HG02884 (cell line): ENCODE data around the gene ENO4.

Experiments used
- ATAC-seq: cut with Tn5 transposase; IDR thresholded peaks from one replicate; pipeline ENCODE4 v1.9.1; 2021; ENCODE audit warnings: mild to moderate bottlenecking, moderate library complexity; ENCODE audit not compliant: unreplicated experiment

ENO4 gene, protein sequence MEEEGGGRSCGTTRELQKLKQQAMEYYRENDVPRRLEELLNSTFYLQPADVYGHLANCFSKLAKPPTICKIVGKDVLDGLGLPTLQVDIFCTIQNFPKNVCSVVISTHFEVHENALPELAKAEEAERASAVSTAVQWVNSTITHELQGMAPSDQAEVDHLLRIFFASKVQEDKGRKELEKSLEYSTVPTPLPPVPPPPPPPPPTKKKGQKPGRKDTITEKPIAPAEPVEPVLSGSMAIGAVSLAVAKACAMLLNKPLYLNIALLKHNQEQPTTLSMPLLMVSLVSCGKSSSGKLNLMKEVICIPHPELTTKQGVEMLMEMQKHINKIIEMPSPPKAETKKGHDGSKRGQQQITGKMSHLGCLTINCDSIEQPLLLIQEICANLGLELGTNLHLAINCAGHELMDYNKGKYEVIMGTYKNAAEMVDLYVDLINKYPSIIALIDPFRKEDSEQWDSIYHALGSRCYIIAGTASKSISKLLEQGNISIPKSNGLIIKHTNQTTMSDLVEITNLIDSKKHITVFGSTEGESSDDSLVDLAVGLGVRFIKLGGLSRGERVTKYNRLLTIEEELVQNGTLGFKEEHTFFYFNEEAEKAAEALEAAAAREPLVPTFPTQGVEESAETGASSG

DNA sequence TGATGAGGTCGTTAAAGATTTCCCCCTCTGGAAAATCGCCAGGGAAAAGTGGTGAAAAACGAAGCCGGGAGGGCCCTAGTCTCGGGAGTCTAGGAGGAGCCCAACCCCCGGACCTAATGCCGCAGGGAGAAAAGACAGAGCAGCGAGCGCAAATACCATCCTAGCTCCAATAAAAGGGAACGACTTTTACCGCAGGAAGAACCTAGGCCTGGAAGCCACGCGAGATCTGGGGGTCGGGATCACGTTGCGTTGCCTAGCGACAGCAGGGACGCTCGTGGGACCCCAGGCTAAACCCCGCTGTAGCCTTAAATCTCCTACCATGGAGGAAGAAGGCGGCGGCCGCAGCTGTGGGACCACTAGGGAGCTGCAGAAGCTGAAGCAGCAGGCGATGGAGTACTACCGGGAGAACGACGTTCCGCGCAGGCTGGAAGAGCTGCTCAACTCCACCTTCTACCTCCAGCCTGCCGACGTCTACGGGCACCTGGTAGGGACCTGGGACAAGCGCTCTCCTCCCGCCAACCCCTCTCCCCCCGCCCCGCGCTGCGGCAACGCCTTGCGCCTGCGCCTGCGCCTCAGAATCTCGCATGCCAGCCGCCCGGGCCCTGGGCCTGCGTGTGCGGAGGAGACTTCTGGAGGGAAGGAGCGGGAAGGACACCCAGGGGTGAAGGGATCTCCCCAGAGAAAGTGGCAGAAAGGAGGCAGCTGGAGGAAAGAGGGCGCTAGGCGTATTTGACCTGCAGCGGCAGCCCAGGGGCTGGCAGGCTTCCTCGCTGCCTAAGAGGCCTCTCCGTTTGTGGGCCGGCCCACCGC is at the start of gene ENO4:
ENO4 (plus strand) TSS at position 252 of the 810 bp plus-strand sequence; CDS start at position 320, 68 bp downstream.
- ATAC-seq, result peak; percentile 41

DNA sequence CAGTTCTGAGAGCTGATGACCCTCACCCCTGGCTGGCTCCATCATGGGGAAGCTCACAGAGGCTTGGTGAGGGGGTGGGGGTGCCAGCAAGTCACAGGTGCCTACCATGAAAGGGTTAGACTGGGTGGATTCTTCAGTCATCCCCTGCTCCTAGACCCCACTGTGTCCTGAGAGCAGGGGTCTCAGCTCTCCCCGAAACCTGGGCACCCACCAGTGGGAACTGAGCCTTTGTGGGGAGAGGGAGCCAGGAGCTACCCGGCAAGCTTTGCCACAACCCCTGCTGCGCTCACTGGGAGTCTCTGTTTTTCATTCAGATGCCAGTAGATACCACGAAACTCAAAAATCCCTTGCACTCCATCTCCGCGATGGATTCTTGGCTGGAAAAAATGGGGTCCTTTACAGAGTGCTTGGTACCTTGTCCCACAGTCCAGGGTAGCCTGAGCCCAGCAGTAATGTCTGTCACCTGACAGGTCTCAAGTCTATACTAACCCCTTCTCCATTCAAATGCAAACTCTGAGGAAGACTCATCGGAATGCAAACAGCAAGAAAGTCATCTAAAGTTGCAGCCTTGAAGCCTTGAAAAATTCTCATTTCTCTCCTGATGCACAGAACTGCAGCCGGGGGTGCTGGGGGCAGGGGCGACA is 48.9 kb upstream of the ENO4 start:
- ATAC-seq, result no peak

DNA sequence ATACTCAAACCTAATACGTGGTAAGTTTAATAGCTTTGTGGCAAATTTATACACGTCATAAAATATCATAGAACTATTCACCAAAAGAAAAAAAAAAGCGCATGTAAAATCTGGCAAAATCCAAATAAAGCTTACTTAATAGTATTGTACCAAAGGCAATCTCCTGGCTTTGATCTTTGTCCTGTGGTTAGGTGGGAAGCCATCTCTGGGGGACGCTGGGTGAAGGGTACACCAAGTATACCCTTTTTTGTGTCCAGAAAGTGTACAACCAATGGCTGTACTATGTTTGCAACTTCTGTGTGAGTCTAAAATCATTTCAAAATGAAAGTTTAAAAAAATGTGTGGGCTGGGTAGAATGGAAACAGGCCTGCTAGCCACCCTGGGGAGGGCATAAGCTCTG is 47.6 kb upstream of the ENO4 start:
- ATAC-seq, result no peak

DNA sequence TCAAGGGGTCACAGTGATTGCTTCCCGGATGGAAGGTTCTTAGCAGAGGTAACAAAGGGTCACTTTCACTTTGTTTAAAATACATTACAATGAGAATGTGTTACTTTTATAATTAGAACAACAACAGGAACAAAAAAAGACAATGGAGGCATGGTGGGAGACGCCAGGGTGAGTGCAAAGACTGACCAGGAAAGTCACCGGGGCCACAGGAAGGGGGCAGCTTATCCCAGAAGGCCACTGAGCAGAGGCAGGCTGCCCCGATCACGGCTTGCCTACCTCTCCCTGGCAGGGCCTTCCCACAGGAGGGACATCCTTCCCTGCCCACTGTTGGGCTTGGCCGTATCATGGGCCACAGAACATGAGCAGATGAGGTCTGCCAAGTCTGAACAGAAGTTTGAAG is 46.8 kb upstream of the ENO4 start:
- ATAC-seq, result no peak

DNA sequence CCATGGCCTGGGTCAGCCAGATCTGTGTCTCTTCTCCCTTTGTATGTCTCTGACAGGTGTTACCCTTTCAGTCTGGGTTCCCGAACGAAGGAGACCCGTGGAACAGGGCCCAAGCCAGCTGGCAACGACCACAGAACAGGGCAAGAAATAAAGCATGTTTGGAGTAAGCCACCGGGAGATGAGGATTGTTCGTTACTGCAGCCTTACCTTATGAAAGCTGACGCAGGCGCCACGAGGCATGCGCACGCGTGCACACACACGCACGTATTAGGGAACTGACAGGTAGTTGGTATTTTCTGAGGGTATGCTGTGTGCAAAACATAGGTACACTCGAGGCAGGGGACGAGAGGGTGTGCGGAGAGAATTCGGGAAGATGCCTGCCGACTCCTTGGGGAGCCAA is 46.4 kb upstream of the ENO4 start:
- ATAC-seq, result no peak

DNA sequence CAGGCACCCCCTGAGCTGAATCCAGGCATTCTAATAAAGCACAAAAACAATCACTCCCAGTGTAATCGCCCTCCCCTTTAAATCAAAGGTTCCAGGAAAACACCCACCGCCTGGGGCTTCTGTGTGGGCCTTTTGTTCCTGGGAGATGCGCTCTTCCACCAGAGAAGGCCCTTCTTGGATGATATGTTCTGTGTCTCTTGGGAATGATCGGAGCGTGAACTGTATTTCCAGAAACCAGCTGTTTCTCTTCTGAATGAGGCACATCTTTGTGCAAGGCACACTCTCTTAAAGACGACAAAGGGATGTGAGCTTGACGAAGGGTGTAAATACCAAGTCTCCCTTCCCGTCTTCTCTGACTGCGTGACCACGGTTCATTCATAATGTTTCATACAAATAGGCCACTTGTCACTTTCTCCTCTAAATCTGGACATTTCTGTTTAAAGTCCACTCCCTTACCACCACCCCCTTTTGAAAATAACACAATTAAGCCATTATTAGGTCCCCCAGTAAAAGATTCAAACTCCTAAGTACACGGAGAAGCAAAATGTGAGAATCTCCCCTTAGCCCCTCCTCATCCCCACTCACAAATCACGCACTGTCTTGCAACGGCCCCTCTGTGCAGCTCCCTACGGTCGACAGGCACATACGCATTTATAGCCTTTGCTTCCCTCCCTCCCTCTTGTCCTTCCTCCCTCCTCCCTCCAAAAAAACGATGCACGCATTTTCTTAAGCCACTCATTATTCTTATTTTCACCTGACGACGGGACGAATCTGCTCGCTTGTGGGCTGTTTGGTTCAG is 45.6 kb upstream of the ENO4 start:
- no peak for ATAC-seq

DNA sequence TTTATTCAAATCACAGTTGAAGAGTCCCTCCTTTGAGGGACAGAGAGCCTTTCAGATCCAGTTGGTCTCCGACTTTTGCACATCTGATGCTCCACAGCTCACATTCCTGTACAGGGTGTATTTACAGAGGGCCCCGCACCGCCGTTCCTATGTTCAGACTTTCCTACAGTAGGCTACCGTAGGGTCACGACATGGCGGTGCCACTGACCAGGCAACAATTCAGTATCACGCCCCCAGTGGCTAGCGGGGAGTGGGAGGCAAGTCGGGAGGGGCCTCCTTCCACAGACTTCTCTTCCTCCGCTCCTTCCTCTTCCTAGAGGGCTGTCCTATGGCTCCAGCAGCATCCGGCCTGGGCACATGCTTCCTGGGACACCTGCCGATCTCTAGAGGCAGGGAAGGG is 40.6 kb upstream of the ENO4 start:
- ATAC-seq, result no peak

DNA sequence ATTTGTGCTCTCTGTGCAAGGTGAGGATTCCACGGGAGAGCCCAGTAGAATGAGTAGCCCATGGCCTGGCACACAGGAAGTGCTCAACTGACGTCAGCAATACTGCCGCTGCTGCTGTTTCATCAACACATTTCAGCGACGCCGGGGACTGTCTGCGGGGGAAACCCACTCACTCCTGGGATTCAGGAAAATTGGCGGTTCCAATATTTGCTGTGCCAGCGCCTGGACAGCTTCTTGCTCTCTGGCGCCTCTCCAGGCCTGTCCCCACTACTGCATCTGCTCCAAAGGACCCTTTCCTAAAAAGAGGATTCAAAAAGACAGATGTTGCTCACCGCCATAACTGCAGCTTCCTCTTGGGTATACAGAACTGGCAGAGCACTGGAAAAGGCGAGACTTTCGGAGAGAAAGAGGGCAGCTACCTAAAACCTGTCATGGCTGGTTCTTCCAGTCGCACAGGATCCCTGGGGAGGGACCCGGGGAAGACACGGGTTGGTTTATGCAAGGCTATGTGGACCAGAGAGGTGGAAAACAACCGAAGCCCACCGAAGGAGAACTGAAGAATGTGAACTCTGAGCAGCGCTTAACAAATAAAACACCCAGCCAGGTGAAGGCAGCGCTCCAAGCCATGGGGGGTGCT is 39.7 kb upstream of the ENO4 start:
- ATAC-seq, result no peak

DNA sequence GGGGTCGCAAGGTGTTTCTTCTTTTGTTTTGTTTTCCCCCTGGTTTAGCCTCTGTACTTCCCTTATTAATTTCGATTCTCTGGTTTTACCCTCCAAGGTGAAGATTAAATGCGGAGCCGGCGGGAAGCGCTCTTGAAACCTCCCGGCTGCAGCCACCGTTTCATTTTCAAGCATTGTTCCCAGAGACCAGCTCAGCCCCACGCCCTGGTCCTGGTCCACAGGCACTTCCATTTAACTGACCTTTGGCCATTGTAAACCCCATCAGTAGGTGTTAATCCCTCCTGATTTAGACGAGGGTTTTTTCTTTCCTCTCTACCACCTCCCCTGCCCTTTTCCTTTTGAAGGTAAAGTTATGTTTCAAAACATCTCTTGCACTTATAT is 39.2 kb upstream of the ENO4 start:
- no peak for ATAC-seq

DNA sequence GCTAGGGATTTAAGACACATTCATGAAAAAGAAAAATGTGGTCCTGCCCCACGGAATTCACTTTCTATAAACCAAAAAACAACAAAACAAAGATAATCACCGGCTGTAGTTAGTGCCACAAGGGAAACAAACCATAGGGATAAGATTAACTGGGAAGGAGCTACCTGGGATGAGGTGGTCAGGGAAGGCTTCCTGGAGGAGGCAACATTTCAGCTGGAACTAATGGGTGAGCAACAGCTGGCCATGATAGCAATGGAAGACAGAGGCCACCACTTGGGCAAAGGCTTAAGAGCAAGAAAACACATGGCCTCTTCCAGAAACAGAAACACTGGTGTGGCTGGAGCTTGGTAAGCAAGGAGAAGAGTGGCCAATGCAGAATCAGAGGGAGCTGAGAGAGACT is 38.4 kb upstream of the ENO4 start:
- no peak for ATAC-seq

DNA sequence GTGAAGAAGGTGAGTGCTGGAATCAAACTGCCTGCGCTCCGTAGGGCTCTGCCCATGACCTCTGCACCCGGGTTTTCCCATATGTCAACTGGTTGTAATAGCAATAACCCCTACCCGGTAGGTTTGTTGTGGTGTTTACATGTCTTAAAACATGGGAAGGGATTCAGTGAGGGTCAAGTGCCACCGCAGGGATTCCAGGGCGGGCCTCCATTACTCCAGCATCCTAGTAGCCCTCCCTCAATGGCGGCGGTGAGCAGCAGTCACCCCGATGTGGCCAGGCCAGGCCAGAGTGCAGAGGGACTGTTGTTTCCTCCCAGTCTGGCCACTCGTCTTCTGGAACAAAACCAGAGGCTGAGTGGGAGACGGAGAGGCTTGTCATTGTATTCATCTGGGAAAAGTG is 37.6 kb upstream of the ENO4 start:
- ATAC-seq, result no peak

DNA sequence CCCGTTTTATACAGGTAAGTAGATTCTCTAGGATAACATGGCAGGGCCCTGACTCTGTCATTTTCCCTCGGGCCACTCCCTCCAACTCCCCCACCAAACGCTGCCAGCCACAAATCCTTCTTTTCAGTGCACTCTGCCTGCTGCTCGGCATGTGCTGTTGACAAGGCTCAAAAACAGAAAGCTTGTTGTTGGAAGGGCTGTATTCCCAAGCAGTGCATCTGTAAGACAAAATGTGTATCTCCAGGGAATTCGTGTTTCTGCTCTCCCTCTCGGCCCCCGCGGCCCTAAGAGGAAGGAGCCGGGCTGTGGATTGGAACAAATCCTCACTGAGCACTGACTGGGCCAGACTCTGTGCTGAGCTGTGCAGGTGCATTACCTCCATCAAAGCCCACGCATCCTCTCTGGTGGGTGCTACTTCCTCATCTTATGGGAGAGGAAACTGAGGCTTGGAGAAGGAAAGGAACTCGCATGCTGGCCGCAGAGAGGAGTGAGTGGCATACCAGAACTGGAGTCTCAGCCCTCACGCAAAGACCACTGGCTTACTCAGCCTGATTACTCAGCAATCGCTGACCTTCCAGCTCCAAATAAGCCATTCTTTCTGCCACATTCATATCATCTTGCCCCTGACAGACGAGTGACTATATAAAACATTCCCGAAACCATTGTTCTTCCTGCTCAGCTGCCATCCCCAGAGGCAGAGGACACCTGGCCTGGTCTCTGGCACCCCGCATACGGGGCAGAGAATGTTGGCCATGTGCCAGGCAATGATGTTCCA is 33.5 kb upstream of the ENO4 start:
- ATAC-seq, result no peak

DNA sequence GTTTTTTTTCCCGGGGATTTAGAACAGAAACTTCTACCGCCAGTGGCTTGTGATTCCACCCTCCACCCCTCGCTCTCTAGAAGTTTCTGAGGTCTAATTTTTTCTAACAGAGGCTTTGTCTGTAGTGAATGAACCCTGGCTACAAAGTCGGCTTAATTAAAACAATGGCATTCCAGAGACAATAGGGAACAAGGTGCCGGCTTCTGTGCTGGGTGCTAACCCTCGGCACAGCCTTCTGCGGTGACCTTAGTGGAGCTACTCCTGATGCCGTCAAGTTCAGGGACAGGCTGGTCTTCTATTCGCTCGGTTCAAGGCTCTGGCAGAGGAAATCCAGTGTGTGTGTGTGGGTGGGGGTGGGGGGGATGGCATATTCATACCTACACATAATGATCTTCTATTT is 32.1 kb upstream of the ENO4 start:
- ATAC-seq, result no peak

DNA sequence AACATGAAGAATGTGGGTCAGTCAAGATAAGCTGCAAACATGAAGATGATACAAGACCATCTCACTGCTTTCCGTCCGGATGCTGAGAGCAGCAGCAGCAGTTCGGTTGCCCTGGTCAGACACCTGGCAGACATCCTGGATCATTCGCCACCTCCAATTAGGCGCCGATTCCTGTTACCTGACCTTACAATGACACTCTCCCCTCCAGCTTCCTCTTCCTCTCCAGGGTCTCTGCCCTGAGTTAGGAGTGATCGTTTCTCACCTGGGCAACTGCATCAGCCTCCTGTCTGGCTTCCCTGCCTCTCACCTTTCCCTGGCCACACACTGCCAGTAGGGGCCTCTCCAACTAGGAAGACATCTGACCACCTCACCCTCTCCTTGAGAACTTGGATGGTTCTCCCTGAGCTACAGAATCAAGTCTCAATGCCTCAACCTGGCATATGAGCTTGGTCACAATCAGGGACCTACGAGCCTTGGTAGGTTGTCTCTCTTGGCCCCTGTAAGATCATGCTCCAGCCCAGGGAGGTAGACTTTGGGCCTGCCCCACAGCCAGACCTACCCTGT is 31.4 kb upstream of the ENO4 start:
- ATAC-seq, result no peak

DNA sequence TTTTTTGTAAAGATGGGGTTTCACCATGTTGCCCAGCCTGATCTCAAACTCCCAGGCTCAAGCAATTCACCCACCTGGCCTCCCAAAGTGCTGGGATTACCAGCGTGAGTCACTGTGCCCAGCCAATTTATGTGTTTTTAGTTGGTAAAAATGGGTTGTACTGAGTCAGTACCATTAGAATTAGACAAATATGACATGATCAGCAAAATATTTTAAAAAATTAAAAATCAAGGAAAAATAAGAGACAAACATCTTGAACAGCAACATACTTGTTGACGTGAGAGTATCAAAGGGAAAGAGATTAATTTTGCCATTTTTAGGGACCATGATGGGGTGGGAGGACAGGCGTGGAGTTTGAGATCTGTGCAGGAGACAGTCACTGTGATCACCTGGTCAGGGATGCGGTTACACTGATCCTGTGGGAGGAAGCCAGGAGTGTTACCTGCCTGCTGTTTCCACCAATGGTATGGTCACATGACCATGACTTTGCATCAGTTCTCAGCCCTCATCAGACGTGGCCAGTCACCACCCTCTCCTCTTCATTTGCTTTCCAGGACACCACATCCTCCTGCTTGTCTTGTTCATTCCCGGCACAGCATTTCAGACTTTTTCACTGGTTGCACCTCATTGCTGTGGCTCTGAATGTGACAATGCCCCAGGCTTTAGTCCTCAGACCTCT is 29.2 kb upstream of the ENO4 start:
- ATAC-seq, result no peak

DNA sequence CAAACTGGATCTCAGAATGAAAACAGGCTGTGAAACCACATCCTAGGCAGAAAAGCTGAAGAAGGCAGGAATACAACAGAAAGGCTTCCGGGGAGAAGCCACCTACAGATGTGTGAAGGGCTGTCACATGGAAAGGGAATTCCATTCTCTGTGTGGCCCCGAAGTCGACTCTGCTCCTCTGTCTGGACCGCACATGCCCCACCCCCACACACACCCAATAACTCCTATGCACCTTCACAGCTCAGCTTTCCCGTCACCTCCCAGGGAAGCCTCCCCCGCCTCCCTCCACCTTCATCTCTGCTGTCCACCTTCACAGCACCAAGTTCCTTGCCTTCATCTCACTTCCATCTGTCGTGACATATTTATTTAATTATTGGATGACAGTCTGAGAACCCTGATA is 23.4 kb upstream of the ENO4 start:
- no peak for ATAC-seq

DNA sequence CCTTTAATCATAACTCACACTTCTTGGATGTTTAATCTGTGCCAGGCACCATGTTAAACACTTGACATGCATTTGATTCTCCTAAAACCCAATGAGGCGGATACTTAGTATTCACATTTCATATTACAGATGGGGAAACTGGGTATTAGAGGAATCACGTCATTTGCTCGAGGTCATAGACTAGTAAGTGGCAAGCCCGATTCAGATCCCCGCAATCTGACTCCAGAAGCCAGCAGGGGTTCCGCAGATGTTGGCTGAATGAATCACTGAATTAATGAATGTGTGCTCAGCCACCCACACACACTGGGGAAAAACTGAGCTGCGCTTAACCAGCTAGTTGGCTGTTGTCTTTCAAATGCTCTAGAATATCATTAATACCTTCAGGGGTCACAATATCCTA is 22.5 kb upstream of the ENO4 start:
- no peak for ATAC-seq

DNA sequence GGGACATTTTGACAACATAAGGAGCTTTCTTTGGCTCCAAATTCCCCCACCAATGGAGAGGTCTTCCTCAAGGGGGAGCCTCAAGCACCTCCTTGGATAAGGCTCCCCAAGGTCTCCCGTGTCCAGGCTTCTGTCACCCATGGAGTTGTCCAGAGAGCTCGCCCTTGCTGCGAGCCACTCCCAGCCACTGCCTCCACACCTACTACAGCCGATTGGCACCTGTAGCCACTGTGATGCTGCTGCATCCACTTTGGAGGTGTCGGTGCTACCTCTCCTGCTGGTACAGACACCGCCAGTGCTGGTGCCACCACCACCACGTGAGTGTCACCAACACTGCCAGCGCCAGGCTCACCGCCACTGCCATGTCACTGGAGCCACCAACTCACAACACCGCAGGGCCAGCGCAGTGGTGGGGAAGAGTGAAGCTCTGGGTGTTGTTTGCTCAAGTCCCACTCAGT is 22.1 kb upstream of the ENO4 start:
- ATAC-seq, result no peak
